GM19452 (cell line): ENCODE results near the gene FAT2.

Source experiments
- ATAC-seq: cut with Tn5 transposase; IDR thresholded peaks from one replicate; pipeline ENCODE4 v1.9.1; 2021; ENCODE audit not compliant: unreplicated experiment

Gene FAT2

GRCh38 chr5:151556806-151557205, 34.3 kb downstream of the FAT2 start:
- no peak for ATAC-seq

DNA sequence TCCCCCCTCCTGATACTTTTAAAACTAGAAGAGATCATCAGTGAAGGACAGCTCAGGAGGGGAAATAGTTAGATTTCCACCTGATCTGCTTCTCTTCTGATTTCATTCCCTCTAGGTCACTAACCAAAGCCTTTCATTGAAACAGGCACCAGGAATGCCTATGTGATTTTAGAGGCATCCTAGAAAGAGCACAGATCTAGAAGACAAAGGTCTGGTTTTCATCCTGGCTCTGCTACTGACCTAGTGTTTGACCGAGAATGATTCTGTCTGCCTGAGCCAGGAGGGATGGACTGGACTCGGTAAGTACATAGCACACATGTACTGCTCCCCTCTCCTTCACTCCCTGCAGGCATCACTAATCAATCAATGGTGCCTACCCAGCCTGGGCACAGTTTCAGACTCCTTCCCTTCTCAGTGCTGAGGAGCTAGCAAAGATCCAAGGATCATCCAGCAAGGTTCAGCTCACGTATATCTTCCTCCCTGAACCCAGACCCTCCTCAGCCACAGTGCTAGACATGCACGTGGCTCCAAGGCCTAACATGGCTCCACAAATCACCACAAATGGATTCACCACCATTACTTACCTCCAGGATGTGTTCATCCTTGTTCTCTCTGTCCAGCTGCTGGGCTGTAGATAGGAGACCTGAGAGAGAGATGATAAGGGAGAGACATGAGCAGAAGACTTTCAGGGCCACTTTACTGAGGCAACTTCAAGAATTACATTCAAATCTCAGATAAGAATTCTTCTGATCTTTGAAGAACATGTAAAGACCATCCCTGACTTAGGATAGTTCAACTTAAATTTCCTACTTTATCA, 35.2 kb downstream of the FAT2 start:
- ATAC-seq = no peak

GRCh38 chr5:151553695-151554094, 37.4 kb downstream of the FAT2 start:
- ATAC-seq = no peak

DNA sequence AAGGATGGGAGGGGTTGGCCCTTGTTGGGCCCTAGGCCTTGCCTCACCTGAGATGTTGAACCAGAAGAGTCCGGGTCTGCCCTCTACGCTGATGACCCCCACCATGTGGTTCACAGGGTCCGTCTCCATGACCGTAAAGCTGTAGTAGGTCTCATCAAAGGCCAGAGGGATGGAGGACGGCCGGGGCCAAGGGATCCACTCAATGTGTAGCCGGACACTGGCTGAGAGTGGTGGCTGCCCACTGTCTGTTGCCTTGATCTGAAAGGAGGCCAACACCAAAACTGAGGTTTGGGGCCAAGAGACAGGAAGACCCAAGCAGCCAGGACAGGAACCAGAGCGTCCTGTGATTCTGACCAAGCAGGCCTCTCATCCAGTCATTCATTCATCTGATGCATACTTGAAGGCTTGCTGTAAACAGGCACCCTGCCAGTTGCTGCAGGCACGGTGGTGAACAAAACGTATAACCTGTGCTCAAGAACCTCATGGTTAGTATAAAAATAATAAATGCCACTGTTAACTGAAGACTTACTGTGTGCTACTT, 37.9 kb downstream of the FAT2 start:
- ATAC-seq = no peak

DNA sequence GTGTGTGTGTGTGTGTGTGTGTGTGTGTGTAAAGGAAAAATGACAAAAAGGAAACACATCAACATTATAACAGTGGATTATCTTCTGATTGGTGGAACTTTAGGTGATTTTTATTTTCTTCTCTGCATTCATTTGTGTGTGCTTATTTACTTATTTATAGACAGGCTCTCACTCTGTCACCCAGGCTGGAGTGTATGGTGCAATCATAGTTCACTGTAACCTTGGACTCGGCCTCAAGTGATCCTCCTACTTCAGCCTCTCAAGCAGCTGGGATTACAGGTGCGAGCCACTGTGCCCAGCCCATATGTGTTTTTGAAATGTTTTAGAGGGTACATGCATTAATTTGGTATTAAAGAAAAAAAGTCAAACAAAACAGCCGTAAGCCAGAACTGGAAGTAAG, 39.1 kb downstream of the FAT2 start:
- no peak for ATAC-seq

DNA sequence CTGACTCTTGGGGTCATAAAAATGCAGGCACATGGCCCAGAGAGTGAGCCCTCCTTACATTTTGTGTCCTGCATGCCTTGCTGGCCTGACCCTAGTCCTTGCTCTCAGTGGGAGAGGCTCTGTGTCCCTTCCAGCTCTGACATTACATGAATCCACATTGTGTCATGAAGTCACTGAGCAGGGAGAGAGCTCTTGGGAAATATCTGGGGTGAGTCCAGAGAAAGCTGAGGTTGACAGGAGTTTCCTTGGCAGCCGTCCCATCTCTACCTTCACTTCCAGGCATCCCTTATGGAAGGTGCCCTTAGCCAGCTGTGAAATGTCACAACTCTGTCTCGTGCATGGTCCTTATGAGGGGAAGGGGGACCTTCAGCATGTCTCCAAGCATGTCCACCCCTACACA, 41.0 kb downstream of the FAT2 start:
- ATAC-seq = no peak

- ATAC-seq = no peak
These were observed 41.4 kb downstream of the FAT2 start for GRCh38 chr5:151549713-151550112.

GRCh38 chr5:151547364-151547763, 43.8 kb downstream of the FAT2 start:
- no peak for ATAC-seq

DNA sequence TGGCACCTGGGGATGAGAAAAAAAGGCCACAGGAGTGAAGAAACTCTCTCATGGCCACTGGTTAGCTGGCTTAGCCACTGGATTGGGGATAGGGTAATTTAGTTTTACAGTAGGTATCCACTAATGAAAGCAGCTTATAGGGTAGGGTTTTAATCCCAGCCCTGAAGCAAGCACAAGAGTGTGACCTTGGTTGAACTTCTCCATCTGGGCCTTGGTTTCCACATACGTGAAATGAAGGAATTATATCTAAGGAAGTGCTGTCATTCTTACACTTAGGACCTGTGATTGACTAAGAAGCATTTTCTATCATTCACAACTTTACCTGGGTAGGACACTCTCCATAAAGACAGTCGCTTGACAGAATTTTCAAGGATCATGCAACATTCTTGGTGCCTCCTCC, 49.6 kb downstream of the FAT2 start:
- ATAC-seq = no peak
